Neural progenitor cell (in vitro differentiated cells): ENCODE data around the gene BCLAF1.

ENCODE experiments used
- CTCF ChIP-seq: fragments of 200-600 bp; sonication (generic); IDR thresholded peaks from 2 replicates; pipeline ENCODE4 v1.5.1; 2017; ENCODE audit warnings: antibody characterized with exemption, mild to moderate bottlenecking
- EZH2 ChIP-seq: fragments of 200-600 bp; sonication (generic); IDR thresholded peaks from 2 replicates; pipeline ENCODE4 v1.6.1; 2017; ENCODE audit warnings: antibody characterized with exemption, mild to moderate bottlenecking, moderate library complexity

GRCh38 chr6:136254851-136255466 is 34.7 kb downstream of the BCLAF1 start:
- TF ChIP-seq EZH2 (no peak), CTCF (no peak)
